DND-41 (cell line): ENCODE measurements around the gene BAHCC1.

Experiments used
- ATAC-seq: fragments of 200-7000 bp; cut with Tn5 transposase; 3 replicates; pipeline ENCODE4 v1.9.1; 2021; ENCODE audit warnings: low read depth; ENCODE audit not compliant: insufficient read depth
- DNase-seq: peaks from one replicate; pipeline ENCODE4 v3.0.0-alpha.2; 2020
- H2AFZ ChIP-seq: 2 replicates; pipeline ENCODE4 v1.6.0; 2012; ENCODE audit warnings: low read depth, low read length
- H3K27ac ChIP-seq: 2 replicates; pipeline ENCODE4 v1.5.1; 2012; ENCODE audit warnings: low read length, inconsistent platforms
- H3K27me3 ChIP-seq: fragments of 200-600 bp; sonication (generic); 2 replicates; pipeline ENCODE4 v1.6.0; 2012; ENCODE audit warnings: low read length, mild to moderate bottlenecking, inconsistent platforms; ENCODE audit not compliant: insufficient read depth, poor library complexity
- H3K36me3 ChIP-seq: 2 replicates; pipeline ENCODE4 v1.5.1; 2012; ENCODE audit warnings: low read length, inconsistent platforms; ENCODE audit not compliant: insufficient read depth
- H3K4me1 ChIP-seq: 2 replicates; pipeline ENCODE4 v1.5.1; 2012; ENCODE audit warnings: mild to moderate bottlenecking, low read length; ENCODE audit not compliant: insufficient read depth
- H3K4me2 ChIP-seq: 2 replicates; pipeline ENCODE4 v1.6.0; 2012; ENCODE audit warnings: mild to moderate bottlenecking, moderate library complexity, low read length, inconsistent platforms; ENCODE audit not compliant: insufficient read depth
- H3K4me3 ChIP-seq, 2 experiments: fragments of 200-600 bp in 1 of 2; shearing (Covaris generic) in 1 of 2; 2 replicates each; pipeline ENCODE4 v1.5.1; 2012 to 2016; ENCODE audit warnings: inconsistent platforms in 2 of 2, low read length in 2 of 2, mild to moderate bottlenecking in 2 of 2, low read depth in 1 of 2, moderate library complexity in 1 of 2
- H3K79me2 ChIP-seq: 2 replicates; pipeline ENCODE4 v1.6.0; 2012; ENCODE audit warnings: low read length, inconsistent platforms; ENCODE audit not compliant: insufficient read depth
- H3K9ac ChIP-seq: 2 replicates; pipeline ENCODE4 v1.6.0; 2012; ENCODE audit warnings: low read depth, mild to moderate bottlenecking, inconsistent platforms, low read length, moderate library complexity
- H3K9me3 ChIP-seq: 2 replicates; pipeline ENCODE4 v1.5.1; 2012; ENCODE audit warnings: low read length, moderate library complexity, mild to moderate bottlenecking, inconsistent platforms; ENCODE audit not compliant: insufficient read depth, severe bottlenecking
- H4K20me1 ChIP-seq: 2 replicates; pipeline ENCODE4 v1.6.0; 2012; ENCODE audit warnings: low read length; ENCODE audit not compliant: insufficient read depth
- CTCF ChIP-seq: IDR thresholded peaks from 2 replicates; pipeline ENCODE4 v1.5.1; 2012; ENCODE audit warnings: borderline replicate concordance, low read length, moderate library complexity, mild to moderate bottlenecking; ENCODE audit not compliant: poor library complexity, severe bottlenecking; ENCODE audit errors: extremely low read depth
- EZH2 ChIP-seq: IDR thresholded peaks from 3 replicates; pipeline ENCODE4 v1.6.1; 2012; ENCODE audit warnings: borderline replicate concordance, low read depth, mild to moderate bottlenecking, moderate library complexity, low read length, inconsistent platforms; ENCODE audit not compliant: severe bottlenecking

The BAHCC1 gene

GRCh38 chr17:81347437-81347836 lies 47.8 kb upstream of the BAHCC1 start:
- H3K27me3 ChIP-seq, result peaks cover 4% of the 10 kb centered on the region
- no peaks in the 10 kb centered on the region for H3K9me3 ChIP-seq
- H2AFZ ChIP-seq, result no peak overlapping the region
- peak overlapping the region; percentile 71; the same call in 1 of the 2 replicates for H3K9ac ChIP-seq
- H3K27ac ChIP-seq, result no peak overlapping the region
- peaks cover 21% of the 10 kb centered on the region for H4K20me1 ChIP-seq
- ATAC-seq (no peak), DNase-seq (no peak)
- H3K36me3 ChIP-seq, result peaks cover 6% of the 10 kb centered on the region; the same call in 1 of the 2 replicates
- H3K4me3 ChIP-seq, result no peak overlapping the region
- H3K4me2 ChIP-seq, result no peak overlapping the region
- peaks cover 33% of the 10 kb centered on the region for H3K79me2 ChIP-seq
- TF ChIP-seq CTCF (no peak), EZH2 (no peak)
- peaks cover 23% of the 10 kb centered on the region for H3K4me1 ChIP-seq

- ATAC-seq (no peak), DNase-seq (no peak)
- peaks cover 22% of the 10 kb centered on the region for H3K4me1 ChIP-seq
- no peak overlapping the region for H3K4me3 ChIP-seq
- H3K79me2 ChIP-seq, result peaks cover 24% of the 10 kb centered on the region
- H3K9me3 ChIP-seq, result no peaks in the 10 kb centered on the region
- H3K4me2 ChIP-seq, result no peak overlapping the region
- H3K36me3 ChIP-seq, result no peaks in the 10 kb centered on the region; the same call in 1 of the 2 replicates
- H2AFZ ChIP-seq, result no peak overlapping the region
- no peak overlapping the region for H3K9ac ChIP-seq
- no peak overlapping the region for H3K27ac ChIP-seq
- TF ChIP-seq EZH2 (no peak), CTCF (no peak)
- peaks cover 4% of the 10 kb centered on the region for H3K27me3 ChIP-seq
- H4K20me1 ChIP-seq, result peaks cover 12% of the 10 kb centered on the region
These were observed 46.9 kb upstream of the BAHCC1 start for GRCh38 chr17:81348097-81349055.

GRCh38 chr17:81349397-81350319 lies 45.6 kb upstream of the BAHCC1 start:
- no peaks in the 10 kb centered on the region for H4K20me1 ChIP-seq
- no peaks in the 10 kb centered on the region for H3K27me3 ChIP-seq
- no peaks in the 10 kb centered on the region for H3K9me3 ChIP-seq
- H3K4me3 ChIP-seq, result no peak overlapping the region
- no peak for DNase-seq
- H3K4me2 ChIP-seq, result no peak overlapping the region
- TF ChIP-seq EZH2, result no peak
- TF ChIP-seq CTCF, result no peak
- peaks cover 9% of the 10 kb centered on the region for H3K4me1 ChIP-seq
- no peak overlapping the region for H3K27ac ChIP-seq
- no peaks in the 10 kb centered on the region for H3K36me3 ChIP-seq
- no peak for ATAC-seq
- peaks cover 11% of the 10 kb centered on the region for H3K79me2 ChIP-seq
- no peak overlapping the region for H3K9ac ChIP-seq
- H2AFZ ChIP-seq, result no peak overlapping the region
